ENCODE data around the gene GIGYF2. TPM values are rescaled to one million over a fixed set of nuclear protein-coding genes. Genes with fewer than 3 reads are reported as not detected.
A peak's percentile ranks its signal among the peaks of the same experiment; 100 is the strongest.

The GIGYF2 gene
- total and polyA plus RNA-seq, 2 of the 13 experiments (the other 11 are each of a cell fraction or from before 2014, with no cell fraction given), result 44.9 to 73.5 TPM

DNA sequence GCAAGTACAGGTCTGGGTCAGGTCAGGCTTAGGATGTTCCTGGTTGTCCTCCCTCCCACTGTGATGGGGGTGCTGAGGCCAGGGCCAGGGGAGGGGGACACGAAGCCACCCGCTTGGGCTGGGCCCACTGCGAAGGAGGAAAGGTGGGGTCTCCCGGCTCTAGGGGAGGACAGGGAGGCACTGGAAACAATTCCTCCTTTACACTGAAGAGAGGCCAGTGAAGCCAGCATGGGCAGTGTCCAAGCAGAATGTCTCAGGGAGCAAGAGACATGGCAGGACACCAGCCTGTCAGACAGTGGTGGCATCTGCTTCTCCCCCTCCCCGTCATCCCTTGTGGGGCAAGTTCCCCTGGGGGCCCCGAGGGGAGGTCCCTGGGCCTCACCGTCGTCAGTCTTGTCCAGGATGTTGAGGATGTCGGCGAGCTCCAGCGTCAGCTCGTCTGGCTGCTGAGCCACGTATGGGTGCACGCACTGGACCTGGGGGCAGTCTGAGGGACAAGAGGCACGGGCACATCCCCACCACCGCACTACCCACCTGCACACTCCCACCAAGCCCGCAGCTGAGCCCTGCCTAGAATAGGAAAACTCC is 183.7 kb downstream of the GIGYF2 start (continued):
- TF ChIP-seq, protein P1, sequence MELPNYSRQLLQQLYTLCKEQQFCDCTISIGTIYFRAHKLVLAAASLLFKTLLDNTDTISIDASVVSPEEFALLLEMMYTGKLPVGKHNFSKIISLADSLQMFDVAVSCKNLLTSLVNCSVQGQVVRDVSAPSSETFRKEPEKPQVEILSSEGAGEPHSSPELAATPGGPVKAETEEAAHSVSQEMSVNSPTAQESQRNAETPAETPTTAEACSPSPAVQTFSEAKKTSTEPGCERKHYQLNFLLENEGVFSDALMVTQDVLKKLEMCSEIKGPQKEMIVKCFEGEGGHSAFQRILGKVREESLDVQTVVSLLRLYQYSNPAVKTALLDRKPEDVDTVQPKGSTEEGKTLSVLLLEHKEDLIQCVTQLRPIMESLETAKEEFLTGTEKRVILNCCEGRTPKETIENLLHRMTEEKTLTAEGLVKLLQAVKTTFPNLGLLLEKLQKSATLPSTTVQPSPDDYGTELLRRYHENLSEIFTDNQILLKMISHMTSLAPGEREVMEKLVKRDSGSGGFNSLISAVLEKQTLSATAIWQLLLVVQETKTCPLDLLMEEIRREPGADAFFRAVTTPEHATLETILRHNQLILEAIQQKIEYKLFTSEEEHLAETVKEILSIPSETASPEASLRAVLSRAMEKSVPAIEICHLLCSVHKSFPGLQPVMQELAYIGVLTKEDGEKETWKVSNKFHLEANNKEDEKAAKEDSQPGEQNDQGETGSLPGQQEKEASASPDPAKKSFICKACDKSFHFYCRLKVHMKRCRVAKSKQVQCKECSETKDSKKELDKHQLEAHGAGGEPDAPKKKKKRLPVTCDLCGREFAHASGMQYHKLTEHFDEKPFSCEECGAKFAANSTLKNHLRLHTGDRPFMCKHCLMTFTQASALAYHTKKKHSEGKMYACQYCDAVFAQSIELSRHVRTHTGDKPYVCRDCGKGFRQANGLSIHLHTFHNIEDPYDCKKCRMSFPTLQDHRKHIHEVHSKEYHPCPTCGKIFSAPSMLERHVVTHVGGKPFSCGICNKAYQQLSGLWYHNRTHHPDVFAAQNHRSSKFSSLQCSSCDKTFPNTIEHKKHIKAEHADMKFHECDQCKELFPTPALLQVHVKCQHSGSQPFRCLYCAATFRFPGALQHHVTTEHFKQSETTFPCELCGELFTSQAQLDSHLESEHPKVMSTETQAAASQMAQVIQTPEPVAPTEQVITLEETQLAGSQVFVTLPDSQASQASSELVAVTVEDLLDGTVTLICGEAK (IDR thresholded peaks at IDR 0.05), result no peak
- TF ChIP-seq, protein P1 (CRISPR knock-in tag; IDR thresholded peaks at IDR 0.05), result no peak

DNA sequence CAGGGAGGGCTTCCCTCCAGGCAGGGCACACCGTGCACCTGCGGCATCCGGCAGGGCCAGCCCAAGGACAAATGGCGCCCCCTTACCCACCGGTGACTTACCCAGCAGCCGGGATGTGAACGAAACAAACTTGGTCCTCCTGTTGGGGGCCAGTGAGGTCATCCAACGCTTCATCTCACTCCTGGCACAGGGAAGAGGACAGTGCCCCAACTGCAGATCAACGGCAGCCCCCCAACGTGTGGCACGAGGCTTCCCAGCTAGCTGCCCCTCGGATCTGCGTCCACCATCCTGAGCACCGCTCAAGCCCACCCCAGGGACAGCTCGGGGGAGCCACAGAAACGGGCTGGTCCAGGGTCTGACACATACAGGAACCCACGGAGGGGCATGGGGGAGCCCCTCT is 185.0 kb downstream of the GIGYF2 start:
- Histone ChIP-seq H3K4me2 (ENCODE audit: low read depth, low read length) (no peak overlapping the region), H3K4me1 (ENCODE audit: insufficient read depth, low read length) (peaks cover 45% of the 10 kb centered on the region), H3K9me3 (ENCODE audit: low read length) (no peaks in the 10 kb centered on the region), H2AFZ (ENCODE audit: low read length) (no peak overlapping the region), H3K27ac (ENCODE audit: extremely low read length, insufficient read depth, low read length) (no peak overlapping the region), H3K36me3 (replicated peaks in 1 of 2; ENCODE audit: control insufficient read depth in 1 of 2, insufficient read depth in 2 of 2, low read length in 2 of 2) (peaks cover 10 to 44% of the 10 kb centered on the region in 2 experiments), H3K9ac (ENCODE audit: insufficient read depth, low read depth, low read length) (no peak overlapping the region), H3K27me3 (ENCODE audit: control insufficient read depth in 1 of 2, insufficient read depth in 2 of 2, low read length in 2 of 2) (no peaks in the 10 kb centered on the region), H3K4me3 (replicated peaks in 1 of 3; ENCODE audit: insufficient read depth in 1 of 3, low read depth in 2 of 3, low read length in 3 of 3) (no peak overlapping the region), H3K79me2 (ENCODE audit: insufficient read depth, low read length) (peaks cover 19% of the 10 kb centered on the region), H4K20me1 (ENCODE audit: insufficient read depth, low read length) (peaks cover 3% of the 10 kb centered on the region; the same call in 1 of the 2 replicates)
- 96% methylated on average over 16 of the region's 17 CpGs for WGBS (ENCODE audit: low lambda C conversion rate)
- POLR2A ChIA-PET, result interaction anchor here (2.0 to 5.3 kb wide), 2 partner anchors 10 to 26 kb away, joined by 6 to 35 read pairs; no protein-coding TSS in a partner anchor
- ATAC-seq (no peak), FAIRE-seq (no peak), DNase-seq (ENCODE audit: low spot score) (no peak)
- CTCF ChIA-PET (ENCODE audit: low intra/inter-chr PET ratio, low total read pairs), result no interaction called here
- intact Hi-C loops (cut with micrococcal nuclease; ENCODE audit: unreplicated experiment) (no loop called here), in situ Hi-C loops (cut with HindIII; ENCODE audit: extremely low pct_ligation_motif_present, low pct_unique_long_range_greater_than_20kb) (no loop called here)
- no TSS peak for BruUV-seq (replicated peaks)
- peak; percentile 39; the same call in 1 of the 2 replicates for TF ChIP-seq PCBP1 (IDR thresholded peaks at IDR 0.05; ENCODE audit: borderline replicate concordance, low read depth, low read length)
- TF ChIP-seq, protein P2, sequence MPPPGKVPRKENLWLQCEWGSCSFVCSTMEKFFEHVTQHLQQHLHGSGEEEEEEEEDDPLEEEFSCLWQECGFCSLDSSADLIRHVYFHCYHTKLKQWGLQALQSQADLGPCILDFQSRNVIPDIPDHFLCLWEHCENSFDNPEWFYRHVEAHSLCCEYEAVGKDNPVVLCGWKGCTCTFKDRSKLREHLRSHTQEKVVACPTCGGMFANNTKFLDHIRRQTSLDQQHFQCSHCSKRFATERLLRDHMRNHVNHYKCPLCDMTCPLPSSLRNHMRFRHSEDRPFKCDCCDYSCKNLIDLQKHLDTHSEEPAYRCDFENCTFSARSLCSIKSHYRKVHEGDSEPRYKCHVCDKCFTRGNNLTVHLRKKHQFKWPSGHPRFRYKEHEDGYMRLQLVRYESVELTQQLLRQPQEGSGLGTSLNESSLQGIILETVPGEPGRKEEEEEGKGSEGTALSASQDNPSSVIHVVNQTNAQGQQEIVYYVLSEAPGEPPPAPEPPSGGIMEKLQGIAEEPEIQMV (CRISPR knock-in tag; IDR thresholded peaks at IDR 0.05; ENCODE audit: low read depth), result no peak
- TF ChIP-seq, protein P3, sequence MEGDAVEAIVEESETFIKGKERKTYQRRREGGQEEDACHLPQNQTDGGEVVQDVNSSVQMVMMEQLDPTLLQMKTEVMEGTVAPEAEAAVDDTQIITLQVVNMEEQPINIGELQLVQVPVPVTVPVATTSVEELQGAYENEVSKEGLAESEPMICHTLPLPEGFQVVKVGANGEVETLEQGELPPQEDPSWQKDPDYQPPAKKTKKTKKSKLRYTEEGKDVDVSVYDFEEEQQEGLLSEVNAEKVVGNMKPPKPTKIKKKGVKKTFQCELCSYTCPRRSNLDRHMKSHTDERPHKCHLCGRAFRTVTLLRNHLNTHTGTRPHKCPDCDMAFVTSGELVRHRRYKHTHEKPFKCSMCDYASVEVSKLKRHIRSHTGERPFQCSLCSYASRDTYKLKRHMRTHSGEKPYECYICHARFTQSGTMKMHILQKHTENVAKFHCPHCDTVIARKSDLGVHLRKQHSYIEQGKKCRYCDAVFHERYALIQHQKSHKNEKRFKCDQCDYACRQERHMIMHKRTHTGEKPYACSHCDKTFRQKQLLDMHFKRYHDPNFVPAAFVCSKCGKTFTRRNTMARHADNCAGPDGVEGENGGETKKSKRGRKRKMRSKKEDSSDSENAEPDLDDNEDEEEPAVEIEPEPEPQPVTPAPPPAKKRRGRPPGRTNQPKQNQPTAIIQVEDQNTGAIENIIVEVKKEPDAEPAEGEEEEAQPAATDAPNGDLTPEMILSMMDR (CRISPR knock-in tag; IDR thresholded peaks at IDR 0.05), result peak; percentile 28
- no peak for TF ChIP-seq ZNF598 (CRISPR knock-in tag; IDR thresholded peaks at IDR 0.05; ENCODE audit: borderline replicate concordance)
- TF ChIP-seq HNRNPLL (IDR thresholded peaks at IDR 0.05; ENCODE audit: low read depth, low read length, poor library complexity, severe bottlenecking), result peak; percentile 3
- TF ChIP-seq, protein P4, sequence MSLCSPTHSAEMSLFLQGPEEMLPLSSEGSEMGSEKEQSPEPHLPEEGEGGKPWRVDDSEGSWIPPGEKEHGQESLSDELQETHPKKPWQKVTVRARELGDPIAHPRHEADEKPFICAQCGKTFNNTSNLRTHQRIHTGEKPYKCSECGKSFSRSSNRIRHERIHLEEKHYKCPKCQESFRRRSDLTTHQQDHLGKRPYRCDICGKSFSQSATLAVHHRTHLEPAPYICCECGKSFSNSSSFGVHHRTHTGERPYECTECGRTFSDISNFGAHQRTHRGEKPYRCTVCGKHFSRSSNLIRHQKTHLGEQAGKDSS (CRISPR knock-in tag; IDR thresholded peaks at IDR 0.05; ENCODE audit: borderline replicate concordance, low read depth), result no peak
